Prostate gland (tissue), 2 donors: Measurements from ENCODE around the gene CFTR. TPM values are rescaled to one million over a fixed set of nuclear protein-coding genes. Genes with fewer than 3 reads are reported as not detected.
A peak's percentile ranks its signal among the peaks of the same experiment; 100 is the strongest.

Source experiments
- DNase-seq: peaks from one replicate; pipeline ENCODE4 v3.0.0-alpha.2; 2019; ENCODE audit warnings: low spot score
- H3K27ac ChIP-seq, 2 donors: fragments of 200-600 bp; sonication (generic); 2 replicates each; pipeline ENCODE4 v1.5.1; 2017 to 2019
- H3K27me3 ChIP-seq: fragments of 200-600 bp; sonication (generic); replicated peaks from 2 replicates; pipeline ENCODE4 v1.5.1; 2019; ENCODE audit not compliant: insufficient read depth
- H3K36me3 ChIP-seq, 2 donors: fragments of 200-600 bp; sonication (generic); 1 replicate in 1 of 2; 2 replicates in 1 of 2; pipeline versions ENCODE4 v1.5.1 to v1.8.1; 2017 to 2019
- H3K4me1 ChIP-seq: fragments of 200-600 bp; sonication (generic); replicated peaks from 2 replicates; pipeline ENCODE4 v1.5.1; 2019
- H3K4me3 ChIP-seq, 2 donors: fragments of 200-600 bp; sonication (generic); 2 replicates each; pipeline ENCODE4 v1.5.1; 2017 to 2019
- H3K9me3 ChIP-seq: fragments of 200-600 bp; sonication (generic); 2 replicates; pipeline ENCODE4 v1.5.1; 2017
- CTCF ChIP-seq, 4 experiments: fragments of 200-600 bp in 2 of 4; fragments of 450-650 bp in 2 of 4; sonication (generic) in 2 of 4; IDR thresholded peaks; 1 replicate in 3 of 4; 2 replicates in 1 of 4; pipeline ENCODE4 v1.5.1; 2016 to 2019; ENCODE audit warnings: antibody characterized with exemption in 4 of 4, mild to moderate bottlenecking in 2 of 4, moderate library complexity in 2 of 4
- POLR2A ChIP-seq: fragments of 450-650 bp; IDR thresholded peaks from one replicate; pipeline ENCODE4 v1.6.1; 2016; ENCODE audit warnings: antibody characterized with exemption, mild to moderate bottlenecking
- POLR2AphosphoS5 ChIP-seq: sonication (generic); formaldehyde crosslinking; IDR thresholded peaks from one replicate; pipeline ENCODE4 v1.6.1; 2017; ENCODE audit warnings: antibody characterized with exemption
- WGBS: methylation state at CpG from one replicate; pipeline ENCODE4 v1.1.5; 2018; 5-methylcytosine and 5-hydroxymethylcytosine counted together
- intact Hi-C: fragments of 100-400 bp; cut with DNase I; formaldehyde crosslinking; loops from one replicate; pipeline ENCODE4 v1.14.2; 2022
- total RNA-seq, 2 donors: library from RNA; depleted of rRNA; stranded (reverse); fragments of >200 nt; gene quantifications; one replicate each; pipeline ENCODE4 v1.1.0, GENCODE V29; 2016

CFTR gene
- total RNA-seq, 2 donors from 2014 or later, result 2.9 to 5.6 TPM

GRCh38 chr7:117582219-117582704 is 102.4 kb downstream of the CFTR start:
- no peaks in the 10 kb centered on the region for H3K27me3 ChIP-seq
- no peak for DNase-seq
- no peaks in the 10 kb centered on the region for H3K9me3 ChIP-seq
- no peaks in the 10 kb centered on the region for H3K36me3 ChIP-seq
- H3K4me1 ChIP-seq, result no peaks in the 10 kb centered on the region
- 17% methylated on average over 1 of the region's 1 CpG for WGBS
- no peak overlapping the region for H3K27ac ChIP-seq
- H3K4me3 ChIP-seq, result no peak overlapping the region
- TF ChIP-seq CTCF (IDR thresholded peaks at IDR 0.05) (no peak), POLR2AphosphoS5 (peak; percentile 58)
- intact Hi-C loops, result no loop called here

GRCh38 chr7:117587931-117588330 is 108.1 kb downstream of the CFTR start:
- Histone ChIP-seq H3K27me3 (no peaks in the 10 kb centered on the region), H3K4me3 (no peak overlapping the region), H3K4me1 (no peaks in the 10 kb centered on the region), H3K36me3 (no peaks in the 10 kb centered on the region), H3K9me3 (no peaks in the 10 kb centered on the region), H3K27ac (no peak overlapping the region)
- DNase-seq, result no peak
- 34% methylated on average over 1 of the region's 1 CpG for whole genome bisulfite sequencing
- intact Hi-C loops, result no loop called here
- no peak for TF ChIP-seq CTCF (IDR thresholded peaks at IDR 0.05)
- TF ChIP-seq POLR2A, result no peak
- no peak for TF ChIP-seq POLR2AphosphoS5

GRCh38 chr7:117588352-117588794 is 108.5 kb downstream of the CFTR start:
- no peak overlapping the region for H3K4me3 ChIP-seq
- TF ChIP-seq POLR2AphosphoS5, result peak; percentile 44
- no peak for TF ChIP-seq CTCF (IDR thresholded peaks at IDR 0.05)
- no peaks in the 10 kb centered on the region for H3K36me3 ChIP-seq
- intact Hi-C loops, result no loop called here
- DNase-seq, result no peak
- H3K4me1 ChIP-seq, result no peaks in the 10 kb centered on the region
- H3K27ac ChIP-seq, result no peak overlapping the region
- no peaks in the 10 kb centered on the region for H3K27me3 ChIP-seq
- H3K9me3 ChIP-seq, result no peaks in the 10 kb centered on the region
- WGBS, result 12% methylated on average over 1 of the region's 1 CpG

- H3K4me1 ChIP-seq, result no peaks in the 10 kb centered on the region
- intact Hi-C loops, result no loop called here
- no peaks in the 10 kb centered on the region for H3K27me3 ChIP-seq
- H3K27ac ChIP-seq, result no peak overlapping the region
- DNase-seq, result no peak
- H3K4me3 ChIP-seq, result no peak overlapping the region
- no peak for TF ChIP-seq POLR2A
- TF ChIP-seq CTCF (IDR thresholded peaks at IDR 0.05), result no peak
- no peak for TF ChIP-seq POLR2AphosphoS5
- WGBS, result 76% methylated on average over 1 of the region's 1 CpG
- no peaks in the 10 kb centered on the region for H3K9me3 ChIP-seq
- H3K36me3 ChIP-seq, result no peaks in the 10 kb centered on the region
These were observed 110.4 kb downstream of the CFTR start for GRCh38 chr7:117590191-117590590.

GRCh38 chr7:117592011-117592635 is 112.3 kb downstream of the CFTR start:
- 89% methylated on average over 11 of the region's 11 CpGs for WGBS
- intact Hi-C loops, result no loop called here

More at GRCh38 chr7:117592011-117592635, 112.3 kb downstream of the CFTR start:
- H3K27ac ChIP-seq, result no peak overlapping the region
- no peak overlapping the region for H3K4me3 ChIP-seq
- no peak for TF ChIP-seq POLR2A
- no peak for TF ChIP-seq CTCF (IDR thresholded peaks at IDR 0.05)
- no peak for TF ChIP-seq POLR2AphosphoS5
- H3K9me3 ChIP-seq, result no peaks in the 10 kb centered on the region
- no peaks in the 10 kb centered on the region for H3K4me1 ChIP-seq
- H3K27me3 ChIP-seq, result no peaks in the 10 kb centered on the region
- no peak for DNase-seq
- H3K36me3 ChIP-seq, result no peaks in the 10 kb centered on the region
